ENCODE data around the gene LCA5L.

- TF ChIP-seq CTCF (IDR thresholded peaks at IDR 0.05) (no peak), POLR2AphosphoS5 (IDR thresholded peaks at IDR 0.05) (no peak)
These were observed 45.4 kb downstream of the LCA5L start for GRCh38 chr21:39400173-39400572.
